HEK293 (cell line): Measurements from ENCODE around the gene UNC13A.

Experiments
- CTCF ChIP-seq: fragments of 450-650 bp; formaldehyde crosslinking; IDR thresholded peaks from 2 replicates; pipeline ENCODE4 v1.5.1; 2016; ENCODE audit warnings: missing biosample characterization, missing genetic modification characterization
- SETDB1 ChIP-seq: IDR thresholded peaks from one replicate; pipeline ENCODE4 v1.6.1; 2017; ENCODE audit warnings: mild to moderate bottlenecking, low read length, moderate library complexity, mixed read lengths; ENCODE audit not compliant: insufficient read length
- ZBTB20 ChIP-seq: fragments of 450-650 bp; formaldehyde crosslinking; IDR thresholded peaks from 2 replicates; pipeline ENCODE4 v1.5.1; 2016; ENCODE audit warnings: missing biosample characterization, missing genetic modification characterization
- ZNF16 ChIP-seq: fragments of 450-650 bp; formaldehyde crosslinking; IDR thresholded peaks from 2 replicates; pipeline ENCODE4 v1.5.1; 2016; ENCODE audit warnings: low read depth, missing biosample characterization, missing genetic modification characterization
- ZNF302 ChIP-seq: fragments of 450-650 bp; formaldehyde crosslinking; IDR thresholded peaks from 2 replicates; pipeline ENCODE4 v1.5.1; 2016; ENCODE audit warnings: missing biosample characterization, missing genetic modification characterization, low read depth

GRCh38 chr19:17632577-17632976 is 55.6 kb downstream of the UNC13A start:
- TF ChIP-seq CTCF (tag by site-specific recombination) (no peak), ZBTB20 (no peak), SETDB1 (no peak), ZNF302 (tag by site-specific recombination) (no peak), ZNF16 (tag by site-specific recombination) (no peak)
